Loucy (cell line): ENCODE data around the gene FURIN.

Source experiments
- H2AFZ ChIP-seq: fragments of 200-600 bp; sonication (generic); 2 replicates; pipeline ENCODE4 v1.6.0; 2016; ENCODE audit warnings: antibody characterized with exemption, mild to moderate bottlenecking, low read length, moderate library complexity
- H3F3A ChIP-seq: fragments of 200-600 bp; 2 replicates; pipeline ENCODE4 v1.6.0; 2016; ENCODE audit warnings: antibody characterized with exemption, low read depth, mild to moderate bottlenecking
- H3K27me3 ChIP-seq: fragments of 200-600 bp; sonication (generic); 2 replicates; pipeline ENCODE4 v1.6.1; 2014; ENCODE audit warnings: low read length, mild to moderate bottlenecking; ENCODE audit not compliant: insufficient read depth, poor library complexity, severe bottlenecking
- H3K36me3 ChIP-seq: fragments of 200-600 bp; sonication (generic); 2 replicates; pipeline ENCODE4 v1.6.1; 2016; ENCODE audit warnings: low read length; ENCODE audit not compliant: insufficient read depth
- H3K4me1 ChIP-seq: fragments of 200-600 bp; sonication (generic); 2 replicates; pipeline ENCODE4 v1.5.1; 2014; ENCODE audit warnings: low read length, mild to moderate bottlenecking; ENCODE audit not compliant: insufficient read depth, poor library complexity, severe bottlenecking
- H3K4me2 ChIP-seq: fragments of 200-600 bp; sonication (generic); 2 replicates; pipeline ENCODE4 v1.6.0; 2014; ENCODE audit warnings: antibody characterized with exemption, low read length, low read depth, mild to moderate bottlenecking; ENCODE audit not compliant: poor library complexity, severe bottlenecking
- H3K4me3 ChIP-seq: fragments of 200-600 bp; sonication (generic); 2 replicates; pipeline ENCODE4 v1.5.1; 2014; ENCODE audit warnings: low read length, mild to moderate bottlenecking, mixed read lengths; ENCODE audit not compliant: poor library complexity, severe bottlenecking
- H3K79me2 ChIP-seq: fragments of 200-600 bp; sonication (generic); 2 replicates; pipeline ENCODE4 v1.6.1; 2014; ENCODE audit warnings: low read length; ENCODE audit not compliant: insufficient read depth
- H3K9ac ChIP-seq: fragments of 200-600 bp; sonication (generic); 2 replicates; pipeline ENCODE4 v1.6.0; 2014; ENCODE audit warnings: mild to moderate bottlenecking, low read depth, low read length, moderate library complexity; ENCODE audit not compliant: poor library complexity, severe bottlenecking
- H3K9me2 ChIP-seq: fragments of 200-600 bp; sonication (generic); replicated peaks from 2 replicates; pipeline ENCODE4 v1.6.1; 2016; ENCODE audit warnings: low read depth, low read length, mixed read lengths
- H3K9me3 ChIP-seq: fragments of 200-600 bp; sonication (generic); 2 replicates; pipeline ENCODE4 v1.6.1; 2014; ENCODE audit warnings: mild to moderate bottlenecking, antibody characterized with exemption, low read length, low read depth; ENCODE audit not compliant: insufficient read depth
- H4K20me1 ChIP-seq: fragments of 200-600 bp; sonication (generic); 2 replicates; pipeline ENCODE4 v1.6.0; 2014; ENCODE audit warnings: antibody characterized with exemption, low read length, mild to moderate bottlenecking; ENCODE audit not compliant: insufficient read depth, poor library complexity, severe bottlenecking
- CTCF ChIP-seq: fragments of 200-600 bp; sonication (generic); conservative IDR thresholded peaks from 2 replicates; pipeline ENCODE4 v1.5.1; 2014; ENCODE audit warnings: mild to moderate bottlenecking, antibody characterized with exemption, low read length
- EZH2phosphoT487 ChIP-seq: fragments of 200-600 bp; IDR thresholded peaks from 2 replicates; pipeline ENCODE4 v1.6.1; 2018; ENCODE audit warnings: antibody characterized with exemption, mild to moderate bottlenecking, moderate library complexity, borderline replicate concordance

Gene FURIN

DNA sequence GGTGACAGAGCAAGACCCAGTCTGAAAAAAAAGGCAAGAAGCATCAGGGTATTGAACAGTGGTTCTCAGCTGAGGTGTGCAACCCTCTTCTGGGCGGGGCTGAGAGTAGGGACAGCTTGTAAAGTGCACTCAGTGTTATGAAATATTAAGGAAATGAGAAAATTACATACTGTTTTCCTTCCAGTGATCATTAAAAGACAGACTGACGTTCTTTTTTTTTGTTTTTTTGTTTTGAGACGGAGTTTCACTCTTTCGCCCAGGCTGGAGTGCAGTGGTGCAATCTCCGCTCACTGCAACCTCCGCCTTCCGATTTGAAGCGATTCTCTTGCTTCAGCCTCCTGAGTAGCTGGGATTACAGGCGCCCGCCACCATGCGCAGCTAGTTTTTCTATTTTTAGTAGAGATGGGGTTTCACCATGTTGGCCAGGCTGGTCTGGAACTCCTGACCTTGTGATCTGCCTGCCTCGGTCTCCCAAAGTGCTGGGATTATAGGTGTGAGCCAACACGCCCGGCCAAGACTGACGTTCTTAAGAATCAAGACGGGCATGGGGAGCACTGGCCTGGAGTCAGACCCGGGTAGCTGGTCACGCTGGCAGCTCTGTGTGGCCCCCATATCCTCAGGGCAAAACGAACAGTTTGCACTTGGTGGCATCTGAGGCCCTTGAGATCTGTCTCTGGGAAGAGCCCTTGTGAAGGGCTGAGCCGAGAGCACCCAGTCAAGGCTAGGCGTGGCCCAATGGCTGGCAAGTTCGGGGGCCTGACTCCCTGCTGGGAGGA, 46.1 kb downstream of the FURIN start:
- H3K9ac ChIP-seq = no peak overlapping the region
- no peaks in the 10 kb centered on the region for H3K27me3 ChIP-seq
- TF ChIP-seq EZH2phosphoT487 = no peak
- TF ChIP-seq CTCF = no peak
- no peak overlapping the region for H3K4me2 ChIP-seq
- H3K36me3 ChIP-seq = peaks cover 25% of the 10 kb centered on the region; the same call in 1 of the 2 replicates
- H3K9me2 ChIP-seq = no peaks in the 10 kb centered on the region
- no peaks in the 10 kb centered on the region for H3K79me2 ChIP-seq
- no peaks in the 10 kb centered on the region for H4K20me1 ChIP-seq
- H2AFZ ChIP-seq = no peak overlapping the region
- no peaks in the 10 kb centered on the region for H3K4me1 ChIP-seq
- no peaks in the 10 kb centered on the region for H3K9me3 ChIP-seq
- H3K4me3 ChIP-seq = no peak overlapping the region
- no peaks in the 10 kb centered on the region for H3F3A ChIP-seq

DNA sequence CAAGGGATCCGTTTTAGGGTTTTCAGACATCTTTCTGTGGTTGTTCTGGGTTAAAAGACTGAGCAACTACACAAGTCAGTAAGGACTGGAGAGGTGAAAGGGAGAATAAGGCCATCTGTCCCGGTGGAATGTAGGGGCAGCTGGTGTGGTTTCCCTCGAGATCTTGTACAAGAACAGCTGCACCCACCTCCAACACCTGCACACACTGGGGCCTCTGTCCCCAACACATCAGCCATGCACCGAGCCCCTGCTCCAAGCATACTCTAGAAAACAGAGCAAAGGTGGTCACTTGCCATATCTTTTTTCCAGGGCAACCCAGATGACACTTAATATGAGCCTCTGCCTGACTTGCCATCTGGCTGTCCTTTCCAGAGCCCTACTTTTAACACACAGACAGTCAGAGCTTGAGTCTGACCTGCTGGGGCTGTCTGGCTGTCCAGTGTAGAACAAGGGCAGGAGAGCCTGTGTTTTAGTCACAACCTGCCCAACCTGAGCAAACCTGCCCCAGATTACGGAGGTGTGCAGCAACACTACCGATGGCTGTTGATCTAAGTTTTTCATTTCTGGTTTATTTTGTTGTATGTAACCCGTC, 46.9 kb downstream of the FURIN start:
- Histone ChIP-seq H3K27me3 (no peaks in the 10 kb centered on the region), H2AFZ (no peak overlapping the region), H4K20me1 (no peaks in the 10 kb centered on the region), H3K4me3 (no peak overlapping the region), H3K4me1 (no peaks in the 10 kb centered on the region), H3F3A (no peaks in the 10 kb centered on the region), H3K9ac (no peak overlapping the region), H3K36me3 (peaks cover 25% of the 10 kb centered on the region; the same call in 1 of the 2 replicates), H3K4me2 (no peak overlapping the region), H3K9me3 (no peaks in the 10 kb centered on the region), H3K9me2 (no peaks in the 10 kb centered on the region), H3K79me2 (no peaks in the 10 kb centered on the region)
- no peak for TF ChIP-seq EZH2phosphoT487
- TF ChIP-seq CTCF = no peak

- Histone ChIP-seq H3K79me2 (no peaks in the 10 kb centered on the region), H3K4me2 (no peak overlapping the region), H3K9me3 (no peaks in the 10 kb centered on the region), H3K4me3 (no peak overlapping the region), H3K4me1 (no peaks in the 10 kb centered on the region), H4K20me1 (no peaks in the 10 kb centered on the region), H3F3A (no peaks in the 10 kb centered on the region), H3K9me2 (no peaks in the 10 kb centered on the region), H2AFZ (no peak overlapping the region), H3K36me3 (peaks cover 23% of the 10 kb centered on the region; the same call in 1 of the 2 replicates), H3K27me3 (no peaks in the 10 kb centered on the region), H3K9ac (no peak overlapping the region)
- TF ChIP-seq EZH2phosphoT487 (no peak), CTCF (no peak)
Measured at GRCh38 chr15:90915808-90916440, 47.5 kb downstream of the FURIN start.
